BLaER1 treated with 17β-estradiol and CSF1 and Interleukin-3, amounts not matched to agents 10 nM and 100 nM (cell line): ENCODE results near the gene AFF3.

ENCODE experiments used
- H3K27ac ChIP-seq, 11 experiments: shearing (Covaris generic); formaldehyde crosslinking; 2 replicates each; pipeline ENCODE4 v1.8.1; 2022
- H3K27me3 ChIP-seq, 11 experiments: shearing (Covaris generic); formaldehyde crosslinking; 2 replicates each; pipeline ENCODE4 v1.8.1; 2022
- H3K36me3 ChIP-seq, 11 experiments: shearing (Covaris generic); formaldehyde crosslinking; 2 replicates each; pipeline ENCODE4 v1.8.1; 2022
- H3K4me1 ChIP-seq, 10 experiments: shearing (Covaris generic); formaldehyde crosslinking; 2 replicates each; pipeline ENCODE4 v1.8.1; 2022
- H3K4me2 ChIP-seq, 11 experiments: shearing (Covaris generic); formaldehyde crosslinking; 2 replicates each; pipeline ENCODE4 v1.8.1; 2022
- H3K4me3 ChIP-seq, 10 experiments: shearing (Covaris generic); formaldehyde crosslinking; 2 replicates each; pipeline ENCODE4 v1.8.1; 2022
- H3K9ac ChIP-seq, 11 experiments: shearing (Covaris generic); formaldehyde crosslinking; 2 replicates each; pipeline ENCODE4 v1.8.1; 2022
- H3K9me3 ChIP-seq, 11 experiments: shearing (Covaris generic); formaldehyde crosslinking; replicated peaks in 1 of 11; 2 replicates each; pipeline ENCODE4 v1.8.1; 2022
- H4K20me1 ChIP-seq, 11 experiments: shearing (Covaris generic); formaldehyde crosslinking; 2 replicates each; pipeline ENCODE4 v1.8.1; 2022
- Cebpa-rat ChIP-seq, 11 experiments: shearing (Covaris generic); IDR thresholded peaks; 2 replicates each; pipeline ENCODE4 v1.8.1; 2022

AFF3 gene

GRCh38 chr2:99708231-99708630, 434.2 kb downstream of the AFF3 start:
- H3K9me3 ChIP-seq = no peaks in the 10 kb centered on the region
- no peak overlapping the region for H3K27ac ChIP-seq
- no peaks in the 10 kb centered on the region for H4K20me1 ChIP-seq
- H3K36me3 ChIP-seq = peaks cover 0 to 21% (median 0%) of the 10 kb centered on the region in 11 experiments; a peak in 5 of 22 replicates
- no peak overlapping the region for H3K4me2 ChIP-seq
- H3K27me3 ChIP-seq = no peaks in the 10 kb centered on the region
- H3K4me3 ChIP-seq = no peak overlapping the region
- no peak for TF ChIP-seq Cebpa-rat (IDR thresholded peaks at IDR 0.05)
- H3K4me1 ChIP-seq = no peaks in the 10 kb centered on the region
- H3K9ac ChIP-seq = no peak overlapping the region

GRCh38 chr2:99707592-99707991, 434.8 kb downstream of the AFF3 start:
- H3K27ac ChIP-seq = no peak overlapping the region
- H3K4me2 ChIP-seq = no peak overlapping the region
- no peak overlapping the region for H3K9ac ChIP-seq
- H3K36me3 ChIP-seq = peaks cover 0 to 24% (median 0%) of the 10 kb centered on the region in 11 experiments; a peak in 5 of 22 replicates
- H4K20me1 ChIP-seq = no peaks in the 10 kb centered on the region
- H3K4me1 ChIP-seq = no peaks in the 10 kb centered on the region
- H3K4me3 ChIP-seq = no peak overlapping the region
- H3K9me3 ChIP-seq = no peaks in the 10 kb centered on the region
- H3K27me3 ChIP-seq = no peaks in the 10 kb centered on the region
- no peak for TF ChIP-seq Cebpa-rat (IDR thresholded peaks at IDR 0.05)

GRCh38 chr2:99706735-99707134, 435.7 kb downstream of the AFF3 start:
- H3K27ac ChIP-seq = no peak overlapping the region
- no peak for TF ChIP-seq Cebpa-rat (IDR thresholded peaks at IDR 0.05)
- H3K36me3 ChIP-seq = peaks cover 0 to 17% (median 0%) of the 10 kb centered on the region in 11 experiments; a peak in 4 of 22 replicates
- no peaks in the 10 kb centered on the region for H3K4me1 ChIP-seq
- no peaks in the 10 kb centered on the region for H3K27me3 ChIP-seq
- H4K20me1 ChIP-seq = no peaks in the 10 kb centered on the region
- H3K4me3 ChIP-seq = no peak overlapping the region
- no peak overlapping the region for H3K4me2 ChIP-seq
- H3K9me3 ChIP-seq = no peaks in the 10 kb centered on the region
- no peak overlapping the region for H3K9ac ChIP-seq

- no peaks in the 10 kb centered on the region for H3K27me3 ChIP-seq
- no peak overlapping the region for H3K4me3 ChIP-seq
- peaks cover 0 to 28% (median 0%) of the 10 kb centered on the region in 11 experiments; a peak in 6 of 22 replicates for H3K36me3 ChIP-seq
- H3K4me2 ChIP-seq = no peak overlapping the region
- H3K9ac ChIP-seq = no peak overlapping the region
- no peak overlapping the region for H3K27ac ChIP-seq
- H3K9me3 ChIP-seq = no peaks in the 10 kb centered on the region
- no peaks in the 10 kb centered on the region for H3K4me1 ChIP-seq
- 0 out of 22 replicates have a peak, but pooled peaks cover 0 to 3% (median 0%) of the 10 kb centered on the region in 11 experiments for H4K20me1 ChIP-seq
- no peak for TF ChIP-seq Cebpa-rat (IDR thresholded peaks at IDR 0.05)
Observed at GRCh38 chr2:99701503-99701902, 440.9 kb downstream of the AFF3 start.

GRCh38 chr2:99700482-99701398, 441.6 kb downstream of the AFF3 start:
- Histone ChIP-seq H4K20me1 (0 out of 22 replicates have a peak, but pooled peaks cover 0 to 3% (median 0%) of the 10 kb centered on the region in 11 experiments), H3K4me3 (no peak overlapping the region), H3K4me1 (no peaks in the 10 kb centered on the region), H3K27me3 (no peaks in the 10 kb centered on the region), H3K27ac (no peak overlapping the region), H3K9me3 (no peaks in the 10 kb centered on the region), H3K9ac (no peak overlapping the region), H3K36me3 (peaks cover 0 to 28% (median 0%) of the 10 kb centered on the region in 11 experiments; a peak in 6 of 22 replicates), H3K4me2 (no peak overlapping the region; a peak in 1 of 22 replicates)
- TF ChIP-seq Cebpa-rat (IDR thresholded peaks at IDR 0.05) = no peak

GRCh38 chr2:99698896-99699295, 443.5 kb downstream of the AFF3 start:
- Histone ChIP-seq H3K4me2 (no peak overlapping the region), H3K9ac (no peak overlapping the region), H3K9me3 (no peaks in the 10 kb centered on the region), H3K4me3 (no peak overlapping the region), H4K20me1 (0 out of 22 replicates have a peak, but pooled peaks cover 0 to 3% (median 0%) of the 10 kb centered on the region in 11 experiments), H3K36me3 (peaks cover 0 to 23% (median 0%) of the 10 kb centered on the region in 11 experiments; a peak in 5 of 22 replicates), H3K27ac (no peak overlapping the region), H3K27me3 (no peaks in the 10 kb centered on the region), H3K4me1 (no peaks in the 10 kb centered on the region)
- no peak for TF ChIP-seq Cebpa-rat (IDR thresholded peaks at IDR 0.05)

GRCh38 chr2:99697811-99698568, 444.4 kb downstream of the AFF3 start:
- peaks cover 0 to 15% (median 0%) of the 10 kb centered on the region in 11 experiments; a peak in 5 of 22 replicates for H3K36me3 ChIP-seq
- TF ChIP-seq Cebpa-rat (IDR thresholded peaks at IDR 0.05) = no peak
- no peak overlapping the region for H3K27ac ChIP-seq
- H3K4me2 ChIP-seq = no peak overlapping the region
- H4K20me1 ChIP-seq = 0 out of 22 replicates have a peak, but pooled peaks cover 0 to 3% (median 0%) of the 10 kb centered on the region in 11 experiments
- no peaks in the 10 kb centered on the region for H3K4me1 ChIP-seq
- no peak overlapping the region for H3K9ac ChIP-seq
- no peaks in the 10 kb centered on the region for H3K9me3 ChIP-seq
- no peaks in the 10 kb centered on the region for H3K27me3 ChIP-seq
- H3K4me3 ChIP-seq = no peak overlapping the region

- no peak overlapping the region for H3K27ac ChIP-seq
- H4K20me1 ChIP-seq = 0 out of 22 replicates have a peak, but pooled peaks cover 0 to 3% (median 0%) of the 10 kb centered on the region in 11 experiments
- H3K9ac ChIP-seq = no peak overlapping the region
- H3K4me2 ChIP-seq = no peak overlapping the region
- no peak overlapping the region for H3K4me3 ChIP-seq
- H3K4me1 ChIP-seq = peaks cover 0 to 10% (median 0%) of the 10 kb centered on the region in 10 experiments; a peak in 6 of 20 replicates
- TF ChIP-seq Cebpa-rat (IDR thresholded peaks at IDR 0.05) = no peak
- peaks cover 0 to 16% (median 0%) of the 10 kb centered on the region in 11 experiments; a peak in 3 of 22 replicates for H3K36me3 ChIP-seq
- no peaks in the 10 kb centered on the region for H3K9me3 ChIP-seq
- no peaks in the 10 kb centered on the region for H3K27me3 ChIP-seq
Observed at GRCh38 chr2:99695944-99696253, 446.5 kb downstream of the AFF3 start.
